ENCODE measurements around the gene ARID4A.
"Not testable (repeated sequence)": the region's sequence is repeated elsewhere in the genome, so short reads cannot be mapped to it uniquely, and the experiment has no call there.

Gene ARID4A

GRCh38 chr14:58362798-58363412, 64.5 kb downstream of the ARID4A start:
- DNase-seq: peak; percentile 49

DNA sequence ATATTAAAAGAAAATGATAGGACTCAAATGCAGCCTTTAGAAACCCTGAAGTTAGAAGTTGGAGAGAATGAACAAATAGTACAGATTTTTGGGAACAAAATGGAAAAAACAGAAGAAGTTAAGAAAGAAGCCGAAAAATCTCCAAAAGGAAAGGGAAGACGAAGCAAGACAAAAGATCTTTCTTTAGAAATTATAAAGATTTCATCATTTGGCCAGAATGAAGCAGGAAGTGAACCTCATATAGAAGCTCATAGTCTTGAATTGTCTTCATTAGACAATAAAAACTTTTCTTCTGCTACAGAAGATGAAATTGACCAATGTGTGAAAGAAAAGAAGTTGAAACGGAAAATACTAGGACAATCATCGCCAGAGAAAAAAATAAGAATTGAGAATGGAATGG, 66.0 kb downstream of the ARID4A start:
- no peak for DNase-seq

GRCh38 chr14:58367296-58367695, 68.9 kb downstream of the ARID4A start:
- no peak for DNase-seq

DNA sequence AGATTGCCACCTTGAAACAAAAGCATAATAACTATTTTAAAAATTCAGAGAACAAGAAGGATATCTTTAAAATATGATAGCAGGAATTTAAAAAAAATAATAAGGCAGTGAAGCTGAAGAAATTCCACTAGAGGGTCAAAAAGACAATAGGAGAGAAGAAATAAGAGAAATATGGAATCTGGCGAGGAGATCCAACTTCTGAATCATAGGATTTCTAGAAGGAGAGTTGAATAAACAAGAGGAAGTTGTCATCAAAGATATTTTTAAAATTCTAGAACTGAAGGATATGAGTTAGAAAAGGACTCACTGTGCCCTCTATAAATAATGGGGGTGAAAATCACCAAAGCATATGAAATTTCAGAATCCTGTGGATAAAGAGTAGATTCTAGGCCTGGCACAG, 70.6 kb downstream of the ARID4A start:
- DNase-seq: no peak

GRCh38 chr14:58376791-58377190, 78.4 kb downstream of the ARID4A start:
- no peak for DNase-seq

DNA sequence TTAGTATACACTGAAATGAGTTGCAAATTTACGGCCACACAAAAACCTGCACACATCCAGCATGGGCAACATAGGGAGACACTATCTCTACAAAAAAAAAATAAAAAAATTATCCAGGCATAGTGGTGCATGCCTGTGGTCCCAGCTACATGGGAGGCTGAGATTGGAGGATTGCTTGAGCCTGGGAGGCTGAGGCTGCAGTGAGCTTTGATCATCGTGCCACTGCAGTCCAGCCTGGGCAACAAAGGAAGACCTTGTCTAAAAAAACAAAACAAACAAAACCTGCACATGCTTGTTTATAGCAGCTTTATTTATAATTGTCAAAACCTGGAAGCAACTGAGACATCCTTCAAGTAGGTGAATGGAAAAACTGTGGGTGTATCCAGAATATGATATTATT, 92.5 kb downstream of the ARID4A start:
- no peak for DNase-seq

DNA sequence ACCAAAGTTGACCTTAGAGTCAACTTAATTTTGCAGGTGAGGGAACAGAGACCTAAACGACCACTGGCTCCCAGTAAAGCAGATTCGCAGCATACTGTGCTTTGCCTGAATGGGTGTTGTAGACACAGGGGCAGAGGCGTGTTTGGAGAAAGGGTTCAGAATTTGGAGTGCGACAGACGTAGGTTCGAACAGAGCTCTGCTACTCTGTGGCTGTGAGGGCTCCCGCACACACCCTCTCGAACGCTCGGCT, 97.1 kb downstream of the ARID4A start:
- no peak for DNase-seq

- DNase-seq: peak; percentile 50
Measured at GRCh38 chr14:58395812-58396788, 97.7 kb downstream of the ARID4A start, which contains the start of gene TOMM20L. Gene TOMM20L (plus strand): TSS chr14:58395930. CDS start chr14:58395958, 28 bp downstream.

DNA sequence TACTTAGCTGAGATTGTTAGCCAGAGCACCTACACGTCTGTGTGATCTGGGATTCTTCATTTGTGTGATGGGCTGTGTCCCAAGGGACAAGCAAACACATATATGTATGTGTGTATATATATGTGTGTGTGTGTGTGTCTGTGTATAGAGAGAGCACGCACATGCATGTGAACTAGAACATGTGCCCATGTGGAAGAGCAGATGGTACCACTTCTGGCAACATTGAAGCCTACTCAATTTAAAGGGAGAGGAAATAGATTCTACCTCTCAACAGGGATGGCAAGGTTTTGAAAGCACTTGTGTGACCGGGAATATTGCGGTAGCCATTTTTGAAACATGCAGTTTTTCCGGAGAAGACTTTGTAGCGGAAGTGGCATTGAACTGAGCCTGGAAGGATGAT, 98.8 kb downstream of the ARID4A start:
- no peak for DNase-seq

GRCh38 chr14:58398495-58398894, 100.1 kb downstream of the ARID4A start:
- no peak for DNase-seq

DNA sequence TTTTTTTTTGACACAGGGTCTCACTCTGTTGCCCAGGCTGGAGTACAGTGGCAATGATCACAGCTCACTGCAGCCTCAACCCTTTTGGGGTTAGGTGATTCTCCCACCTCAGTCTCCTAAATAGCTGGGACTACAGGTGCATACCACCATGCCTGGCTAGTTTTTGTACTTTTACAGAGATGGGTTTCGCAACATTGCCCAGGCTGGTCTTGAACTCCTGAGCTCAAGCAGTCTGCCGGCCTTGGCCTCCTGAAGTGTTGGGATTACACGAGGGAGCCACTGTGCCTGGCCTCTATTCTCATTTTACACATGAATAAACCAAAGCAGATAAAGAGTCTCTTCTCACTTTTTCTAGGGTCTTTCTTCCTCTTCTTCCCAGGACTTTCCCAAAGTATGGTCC, 100.5 kb downstream of the ARID4A start:
- no peak for DNase-seq

DNA sequence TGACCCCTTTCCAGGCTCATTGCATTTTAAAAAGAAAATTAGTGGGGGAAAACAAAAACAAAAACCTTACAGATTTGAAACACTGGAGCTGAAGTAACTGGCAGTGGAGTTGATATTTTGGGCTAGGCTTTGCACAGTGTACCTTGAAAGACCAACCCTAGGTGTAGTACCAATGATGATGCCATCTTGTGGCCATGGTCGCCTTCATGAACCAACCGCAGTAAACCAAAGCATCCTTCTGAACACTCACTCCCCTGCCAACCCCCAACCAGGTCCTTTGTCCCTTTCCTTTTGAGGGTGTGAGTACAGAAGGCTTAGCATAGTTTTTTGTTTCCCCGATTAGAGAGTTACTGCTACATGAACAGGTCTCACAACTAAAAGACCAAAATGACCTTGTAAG, 103.2 kb downstream of the ARID4A start:
- no peak for DNase-seq

DNA sequence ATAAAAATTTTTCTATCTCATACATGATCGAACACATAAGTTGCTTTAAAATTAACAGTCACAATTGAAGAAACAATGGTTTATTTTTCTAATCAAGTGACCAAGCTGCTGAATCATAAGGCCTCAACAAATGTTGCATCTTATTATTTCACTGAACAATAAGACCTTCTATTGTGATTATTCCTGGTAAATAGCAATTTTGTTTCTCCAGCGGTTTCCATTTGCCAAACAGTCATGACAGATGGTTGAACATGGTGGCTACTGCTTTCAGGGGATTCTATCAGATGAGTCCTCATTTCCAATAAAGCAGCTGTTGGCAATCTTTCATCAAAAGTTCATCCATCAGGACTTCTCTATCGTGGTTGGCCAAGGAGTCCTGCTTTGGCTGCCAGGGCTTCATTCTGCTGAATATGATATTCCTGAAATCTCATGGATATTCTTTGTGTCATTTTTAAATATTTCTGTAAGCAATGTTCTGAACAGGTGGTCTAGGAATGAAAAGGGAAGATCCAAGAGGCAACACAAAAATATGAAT, 110.4 kb downstream of the ARID4A start:
- no peak for DNase-seq

DNA sequence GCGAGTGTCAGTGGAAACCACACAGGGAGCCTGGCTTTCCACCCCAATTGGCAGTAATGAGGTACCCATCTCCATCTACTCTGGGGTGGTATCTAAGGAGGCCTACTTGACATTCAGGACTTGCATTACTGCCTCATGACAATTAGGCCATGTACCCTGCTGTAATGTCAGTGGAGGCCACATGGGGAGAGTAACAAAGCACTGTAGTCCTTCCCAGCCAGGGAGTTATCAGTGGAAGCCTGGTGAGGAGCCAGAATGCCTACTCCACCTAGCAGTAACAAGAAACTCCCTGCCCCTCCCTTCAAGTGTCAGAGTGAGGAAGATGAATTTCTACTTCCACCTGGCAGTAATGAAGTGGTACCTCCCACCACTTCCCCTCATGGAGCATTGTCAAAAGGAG, 116.5 kb downstream of the ARID4A start:
- no peak for DNase-seq

- DNase-seq: no peak
Measured at GRCh38 chr14:58415636-58416547, 117.5 kb downstream of the ARID4A start.

DNA sequence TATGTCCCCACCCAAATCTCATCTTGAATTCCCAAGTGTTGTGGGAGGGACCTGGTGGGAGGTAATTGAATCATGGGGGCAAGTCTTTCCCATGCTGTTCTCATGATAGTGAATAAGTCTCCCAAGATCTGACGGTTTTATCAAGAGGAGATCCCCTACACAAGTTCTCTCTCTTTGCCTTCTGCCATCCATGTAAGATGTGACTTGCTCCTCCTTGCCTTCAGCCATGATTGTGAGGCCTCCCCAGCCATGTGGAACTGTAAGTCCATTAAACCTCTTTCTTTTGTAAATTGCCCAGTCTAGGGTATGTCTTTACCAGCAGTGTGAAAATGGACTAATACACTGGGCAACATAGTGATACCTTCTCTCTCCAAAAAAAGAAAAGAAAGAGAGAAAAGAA, 118.6 kb downstream of the ARID4A start:
- DNase-seq: not testable (repeated sequence)
